Measurements from ENCODE around the gene IER5L.

Gene IER5L

DNA sequence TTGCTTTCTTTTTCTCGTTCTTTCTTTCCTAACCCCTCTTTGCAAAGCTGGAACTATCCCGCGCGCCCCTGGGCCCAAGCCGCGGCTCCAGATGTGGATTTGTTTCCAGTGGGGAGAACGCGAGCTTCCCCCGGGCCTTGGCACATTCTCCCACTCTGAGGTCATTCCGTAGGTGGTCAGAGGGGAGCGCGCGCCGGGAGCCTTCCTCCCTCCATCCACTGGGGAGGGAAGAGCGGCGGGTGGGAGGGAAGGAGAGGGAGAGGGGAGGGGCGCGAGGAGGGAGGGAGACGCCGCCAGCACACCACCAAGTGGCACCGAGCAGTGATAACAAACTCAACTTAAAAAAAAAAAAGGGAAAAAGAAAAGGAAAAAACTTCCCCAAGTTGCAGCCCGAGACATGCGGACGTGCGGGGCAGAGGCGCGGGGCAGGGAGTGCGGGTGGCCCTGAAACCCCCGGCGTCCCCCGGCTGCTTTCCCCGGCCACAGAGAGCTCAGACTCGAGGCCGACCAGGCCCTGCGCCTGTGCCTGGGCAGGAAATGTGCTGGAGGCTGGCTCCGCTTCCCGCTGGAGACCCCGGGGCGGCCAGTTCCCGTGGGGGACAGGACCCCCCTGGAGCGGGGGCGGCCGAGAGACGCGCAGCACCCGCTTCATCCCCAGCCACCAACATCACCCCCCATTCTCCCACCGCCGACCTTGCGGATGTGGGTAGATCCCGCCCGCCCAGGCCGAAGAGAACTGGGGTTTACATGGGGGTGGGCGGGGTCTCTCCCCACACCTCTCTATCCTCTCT lies 3.1 kb downstream of the IER5L start (continued):
- TF ChIP-seq SNAI2 (CRISPR knock-in tag; IDR thresholded peaks at IDR 0.05), result no peak
- no peak for TF ChIP-seq ZNF565 (CRISPR knock-in tag; conservative IDR thresholded peaks at IDR 0.05; ENCODE audit: low read depth)

DNA sequence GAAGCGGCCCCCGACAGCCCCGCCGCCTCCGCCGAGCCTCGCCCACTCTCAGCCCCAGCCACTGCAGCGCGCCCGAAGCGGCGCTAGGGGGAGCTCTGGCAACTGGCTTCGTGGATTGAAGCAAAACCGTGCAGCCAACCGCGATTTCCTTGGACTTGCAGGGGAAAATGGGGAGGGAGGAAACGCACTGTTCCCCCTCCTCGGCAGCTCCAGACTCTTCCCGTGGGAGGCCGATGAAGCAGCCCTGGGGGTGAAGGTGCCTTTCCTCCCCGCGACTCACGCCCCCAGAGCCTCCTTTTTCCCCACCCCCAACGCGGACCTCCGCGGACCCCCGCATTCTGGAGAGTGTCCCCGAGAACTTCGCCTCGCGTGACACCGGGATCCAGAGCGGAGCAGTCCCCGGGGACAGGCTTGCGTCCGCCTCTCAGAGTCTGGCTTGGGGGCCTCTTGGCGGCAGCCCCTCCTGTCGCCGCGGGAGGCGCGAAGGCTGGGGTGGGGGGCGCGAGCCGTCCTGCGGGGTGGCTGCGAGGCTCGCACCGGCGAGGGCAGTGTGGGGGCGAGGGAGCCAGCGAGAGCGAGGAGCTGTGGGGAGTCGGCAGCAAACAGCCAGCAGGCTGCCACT lies 3.8 kb downstream of the IER5L start:
- ATAC-seq, result peak; percentile 69
- TF ChIP-seq GLIS3 (CRISPR knock-in tag; IDR thresholded peaks at IDR 0.05), result peak; percentile 6; the same call in 1 of the 2 replicates
- TF ChIP-seq, protein P1, sequence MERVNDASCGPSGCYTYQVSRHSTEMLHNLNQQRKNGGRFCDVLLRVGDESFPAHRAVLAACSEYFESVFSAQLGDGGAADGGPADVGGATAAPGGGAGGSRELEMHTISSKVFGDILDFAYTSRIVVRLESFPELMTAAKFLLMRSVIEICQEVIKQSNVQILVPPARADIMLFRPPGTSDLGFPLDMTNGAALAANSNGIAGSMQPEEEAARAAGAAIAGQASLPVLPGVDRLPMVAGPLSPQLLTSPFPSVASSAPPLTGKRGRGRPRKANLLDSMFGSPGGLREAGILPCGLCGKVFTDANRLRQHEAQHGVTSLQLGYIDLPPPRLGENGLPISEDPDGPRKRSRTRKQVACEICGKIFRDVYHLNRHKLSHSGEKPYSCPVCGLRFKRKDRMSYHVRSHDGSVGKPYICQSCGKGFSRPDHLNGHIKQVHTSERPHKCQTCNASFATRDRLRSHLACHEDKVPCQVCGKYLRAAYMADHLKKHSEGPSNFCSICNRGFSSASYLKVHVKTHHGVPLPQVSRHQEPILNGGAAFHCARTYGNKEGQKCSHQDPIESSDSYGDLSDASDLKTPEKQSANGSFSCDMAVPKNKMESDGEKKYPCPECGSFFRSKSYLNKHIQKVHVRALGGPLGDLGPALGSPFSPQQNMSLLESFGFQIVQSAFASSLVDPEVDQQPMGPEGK (CRISPR knock-in tag; IDR thresholded peaks at IDR 0.05; ENCODE audit: borderline replicate concordance), result peak; percentile 33; the same call in 1 of the 2 replicates
- TF ChIP-seq, protein P2, sequence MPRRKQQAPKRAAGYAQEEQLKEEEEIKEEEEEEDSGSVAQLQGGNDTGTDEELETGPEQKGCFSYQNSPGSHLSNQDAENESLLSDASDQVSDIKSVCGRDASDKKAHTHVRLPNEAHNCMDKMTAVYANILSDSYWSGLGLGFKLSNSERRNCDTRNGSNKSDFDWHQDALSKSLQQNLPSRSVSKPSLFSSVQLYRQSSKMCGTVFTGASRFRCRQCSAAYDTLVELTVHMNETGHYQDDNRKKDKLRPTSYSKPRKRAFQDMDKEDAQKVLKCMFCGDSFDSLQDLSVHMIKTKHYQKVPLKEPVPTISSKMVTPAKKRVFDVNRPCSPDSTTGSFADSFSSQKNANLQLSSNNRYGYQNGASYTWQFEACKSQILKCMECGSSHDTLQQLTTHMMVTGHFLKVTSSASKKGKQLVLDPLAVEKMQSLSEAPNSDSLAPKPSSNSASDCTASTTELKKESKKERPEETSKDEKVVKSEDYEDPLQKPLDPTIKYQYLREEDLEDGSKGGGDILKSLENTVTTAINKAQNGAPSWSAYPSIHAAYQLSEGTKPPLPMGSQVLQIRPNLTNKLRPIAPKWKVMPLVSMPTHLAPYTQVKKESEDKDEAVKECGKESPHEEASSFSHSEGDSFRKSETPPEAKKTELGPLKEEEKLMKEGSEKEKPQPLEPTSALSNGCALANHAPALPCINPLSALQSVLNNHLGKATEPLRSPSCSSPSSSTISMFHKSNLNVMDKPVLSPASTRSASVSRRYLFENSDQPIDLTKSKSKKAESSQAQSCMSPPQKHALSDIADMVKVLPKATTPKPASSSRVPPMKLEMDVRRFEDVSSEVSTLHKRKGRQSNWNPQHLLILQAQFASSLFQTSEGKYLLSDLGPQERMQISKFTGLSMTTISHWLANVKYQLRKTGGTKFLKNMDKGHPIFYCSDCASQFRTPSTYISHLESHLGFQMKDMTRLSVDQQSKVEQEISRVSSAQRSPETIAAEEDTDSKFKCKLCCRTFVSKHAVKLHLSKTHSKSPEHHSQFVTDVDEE (CRISPR knock-in tag; IDR thresholded peaks at IDR 0.05), result no peak

DNA sequence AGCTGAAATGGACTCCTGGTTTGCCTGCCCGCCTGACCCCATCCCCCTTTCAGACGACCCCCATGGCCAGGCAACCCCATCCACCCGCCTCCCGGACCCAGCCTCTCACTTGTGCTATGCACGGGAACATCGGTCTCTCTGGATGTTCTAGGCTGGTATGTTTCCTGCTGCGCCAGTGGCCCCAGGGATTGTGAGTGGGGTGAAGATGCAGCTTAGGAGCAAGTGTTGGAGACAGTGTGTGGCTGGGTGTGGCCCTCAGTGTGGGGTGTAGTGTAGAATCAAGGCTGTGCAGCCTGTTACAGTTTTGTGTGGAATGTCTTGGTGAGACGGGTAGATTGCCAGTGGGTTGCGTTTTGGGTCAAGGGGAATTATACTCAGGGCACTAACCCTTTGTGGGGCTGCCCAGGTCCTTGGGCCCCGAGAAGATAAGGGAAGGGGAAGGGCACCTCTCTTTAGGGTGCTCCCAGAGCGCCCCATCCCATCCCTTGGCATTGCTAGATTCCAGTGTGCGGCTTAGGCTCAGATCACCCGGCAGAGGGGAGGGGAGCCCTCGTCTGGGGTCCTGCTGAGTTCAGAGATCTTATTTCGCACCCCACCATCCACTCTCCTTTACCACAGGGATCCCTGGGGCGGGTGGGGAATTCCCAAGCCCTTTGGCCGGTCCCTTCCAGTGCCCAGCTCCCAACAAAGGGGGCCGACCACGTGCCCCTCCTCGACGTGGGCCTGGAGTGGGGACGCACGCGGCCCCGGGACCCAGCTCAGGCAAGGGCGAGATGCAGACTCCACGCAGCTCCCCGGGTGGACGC lies 4.6 kb downstream of the IER5L start:
- TF ChIP-seq BACH2 (CRISPR knock-in tag; IDR thresholded peaks at IDR 0.05; ENCODE audit: borderline replicate concordance) (no peak), ZNF565 (CRISPR knock-in tag; conservative IDR thresholded peaks at IDR 0.05; ENCODE audit: low read depth) (no peak), ZFP30 (CRISPR knock-in tag; IDR thresholded peaks at IDR 0.05) (no peak), ZNF8 (CRISPR knock-in tag; IDR thresholded peaks at IDR 0.05) (no peak), TOX (CRISPR knock-in tag; IDR thresholded peaks at IDR 0.05; ENCODE audit: borderline replicate concordance) (no peak), ZNF70 (CRISPR knock-in tag; IDR thresholded peaks at IDR 0.05) (no peak), OSR1 (CRISPR knock-in tag; IDR thresholded peaks at IDR 0.05) (no peak), GLIS3 (CRISPR knock-in tag; IDR thresholded peaks at IDR 0.05) (no peak)
- TF ChIP-seq, protein P2 (CRISPR knock-in tag; IDR thresholded peaks at IDR 0.05), result no peak
- TF ChIP-seq, protein P3, sequence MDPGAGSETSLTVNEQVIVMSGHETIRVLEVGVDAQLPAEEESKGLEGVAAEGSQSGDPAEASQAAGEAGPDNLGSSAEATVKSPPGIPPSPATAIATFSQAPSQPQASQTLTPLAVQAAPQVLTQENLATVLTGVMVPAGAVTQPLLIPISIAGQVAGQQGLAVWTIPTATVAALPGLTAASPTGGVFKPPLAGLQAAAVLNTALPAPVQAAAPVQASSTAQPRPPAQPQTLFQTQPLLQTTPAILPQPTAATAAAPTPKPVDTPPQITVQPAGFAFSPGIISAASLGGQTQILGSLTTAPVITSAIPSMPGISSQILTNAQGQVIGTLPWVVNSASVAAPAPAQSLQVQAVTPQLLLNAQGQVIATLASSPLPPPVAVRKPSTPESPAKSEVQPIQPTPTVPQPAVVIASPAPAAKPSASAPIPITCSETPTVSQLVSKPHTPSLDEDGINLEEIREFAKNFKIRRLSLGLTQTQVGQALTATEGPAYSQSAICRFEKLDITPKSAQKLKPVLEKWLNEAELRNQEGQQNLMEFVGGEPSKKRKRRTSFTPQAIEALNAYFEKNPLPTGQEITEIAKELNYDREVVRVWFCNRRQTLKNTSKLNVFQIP (CRISPR knock-in tag; IDR thresholded peaks at IDR 0.05; ENCODE audit: borderline replicate concordance, low read depth), result no peak
- TF ChIP-seq, protein P4, sequence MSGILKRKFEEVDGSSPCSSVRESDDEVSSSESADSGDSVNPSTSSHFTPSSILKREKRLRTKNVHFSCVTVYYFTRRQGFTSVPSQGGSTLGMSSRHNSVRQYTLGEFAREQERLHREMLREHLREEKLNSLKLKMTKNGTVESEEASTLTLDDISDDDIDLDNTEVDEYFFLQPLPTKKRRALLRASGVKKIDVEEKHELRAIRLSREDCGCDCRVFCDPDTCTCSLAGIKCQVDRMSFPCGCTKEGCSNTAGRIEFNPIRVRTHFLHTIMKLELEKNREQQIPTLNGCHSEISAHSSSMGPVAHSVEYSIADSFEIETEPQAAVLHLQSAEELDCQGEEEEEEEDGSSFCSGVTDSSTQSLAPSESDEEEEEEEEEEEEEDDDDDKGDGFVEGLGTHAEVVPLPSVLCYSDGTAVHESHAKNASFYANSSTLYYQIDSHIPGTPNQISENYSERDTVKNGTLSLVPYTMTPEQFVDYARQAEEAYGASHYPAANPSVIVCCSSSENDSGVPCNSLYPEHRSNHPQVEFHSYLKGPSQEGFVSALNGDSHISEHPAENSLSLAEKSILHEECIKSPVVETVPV (CRISPR knock-in tag; IDR thresholded peaks at IDR 0.05), result no peak
- TF ChIP-seq, protein P1 (CRISPR knock-in tag; IDR thresholded peaks at IDR 0.05; ENCODE audit: borderline replicate concordance), result no peak
- peak; percentile 0; the same call in 2 of the 3 replicates for ATAC-seq
